Measurements from ENCODE around the gene PAK2.

- TF ChIP-seq CTCF (conservative IDR thresholded peaks at IDR 0.05 in 1 of 2, IDR thresholded peaks at IDR 0.05 in 1 of 2; ENCODE audit: extremely low read depth in 1 of 2, insufficient read depth in 1 of 2, low read depth in 1 of 2, low read length in 2 of 2) = no peak
- no peak for TF ChIP-seq EZH2 (IDR thresholded peaks at IDR 0.05; ENCODE audit: borderline replicate concordance, low read length)
Observed at GRCh38 chr3:196842567-196843434, 103.1 kb downstream of the PAK2 start.

Measured in mammary epithelial cell (primary cell).